B cell (primary cell): ENCODE results near the gene NHLRC3. TPM values are rescaled to one million over a fixed set of nuclear protein-coding genes. Genes with fewer than 3 reads are reported as not detected.
A peak's percentile ranks its signal among the peaks of the same experiment; 100 is the strongest.

Experiments
- ATAC-seq: fragments of 200-7000 bp; cut with Tn5 transposase; one replicate; pipeline ENCODE4 v1.10.0; 2021; ENCODE audit warnings: low read depth, mild to moderate bottlenecking, moderate number of reproducible peaks, moderate library complexity
- CTCF ChIA-PET: fragments of 350-600 bp; sonication (Branson Sonifier 250); formaldehyde crosslinking; loops from one replicate; lab custom pipeline; 2021; ENCODE audit warnings: antibody characterized with exemption, inconsistent platforms; lab: Charles Lee
- POLR2A ChIA-PET: fragments of 350-600 bp; sonication (Branson Sonifier 250); formaldehyde crosslinking; loops from one replicate; lab custom pipeline; 2021; ENCODE audit warnings: antibody characterized with exemption; lab: Charles Lee
- DNase-seq: peaks from one replicate; pipeline ENCODE4 v3.0.0; 2013
- H2AFZ ChIP-seq: 2 replicates; pipeline ENCODE4 v1.6.1; 2012; ENCODE audit warnings: mild to moderate bottlenecking, low read depth, low read length; ENCODE audit not compliant: insufficient read depth, poor library complexity, severe bottlenecking
- H3K27ac ChIP-seq, 2 donors: 1 replicate in 1 of 2; 2 replicates in 1 of 2; pipeline ENCODE4 v1.5.1; 2012 to 2013; ENCODE audit warnings: low read length in 2 of 2, mild to moderate bottlenecking in 2 of 2, moderate library complexity in 1 of 2
- H3K27me3 ChIP-seq, 4 experiments: fragments of 200-600 bp in 1 of 4; sonication (generic) in 1 of 4; replicated peaks in 1 of 4; 1 replicate in 2 of 4; 2 replicates in 2 of 4; pipeline versions ENCODE4 v1.6.1 to v1.7.0; 2013 to 2016; ENCODE audit warnings: low read length in 3 of 4, mild to moderate bottlenecking in 2 of 4, mixed read lengths in 1 of 4, moderate library complexity in 1 of 4; ENCODE audit not compliant: insufficient read depth in 4 of 4, control insufficient read depth in 3 of 4; ENCODE audit errors: control extremely low read depth in 1 of 4
- H3K36me3 ChIP-seq, 2 experiments: replicated peaks in 1 of 2; 1 replicate in 1 of 2; 2 replicates in 1 of 2; pipeline versions ENCODE4 v1.6.1 to v1.7.1; 2013; ENCODE audit warnings: low read length in 1 of 2; ENCODE audit not compliant: insufficient read depth in 2 of 2, control insufficient read depth in 1 of 2; ENCODE audit errors: control extremely low read depth in 1 of 2, extremely low read depth in 1 of 2
- H3K4me1 ChIP-seq, 2 donors: fragments of 200-600 bp in 1 of 2; sonication (generic) in 1 of 2; 1 replicate in 1 of 2; 2 replicates in 1 of 2; pipeline versions ENCODE4 v1.5.1 to v1.6.1; 2013 to 2017; ENCODE audit warnings: low read length in 2 of 2; ENCODE audit not compliant: control insufficient read depth in 2 of 2, insufficient read depth in 2 of 2
- H3K4me2 ChIP-seq: replicated peaks from 2 replicates; pipeline ENCODE3; 2012; ENCODE audit warnings: mild to moderate bottlenecking, low read depth, low read length; ENCODE audit not compliant: poor library complexity, severe bottlenecking
- H3K4me3 ChIP-seq, 5 experiments: fragments of 200-600 bp in 1 of 5; sonication (generic) in 1 of 5; 1 replicate in 3 of 5; 2 replicates in 2 of 5; pipeline versions ENCODE4 v1.5.1 to v1.7.0; 2011 to 2016; ENCODE audit warnings: low read length in 4 of 5, mild to moderate bottlenecking in 4 of 5, low read depth in 2 of 5, control low read depth in 1 of 5, moderate library complexity in 1 of 5; ENCODE audit not compliant: insufficient read depth in 1 of 5; ENCODE audit errors: control extremely low read depth in 1 of 5, extremely low read depth in 1 of 5
- H3K79me2 ChIP-seq: fragments of 200-600 bp; sonication (generic); one replicate; pipeline ENCODE4 v1.6.0; 2016; ENCODE audit warnings: low read length; ENCODE audit not compliant: control insufficient read depth, insufficient read depth
- H3K9ac ChIP-seq: fragments of 200-600 bp; sonication (generic); 2 replicates; pipeline ENCODE4 v1.6.1; 2017; ENCODE audit warnings: mild to moderate bottlenecking, low read length, moderate library complexity
- H3K9me3 ChIP-seq, 3 donors: one replicate each; pipeline versions ENCODE4 v1.6.1 to v1.7.1; 2013; ENCODE audit warnings: low read length in 2 of 3; ENCODE audit not compliant: control insufficient read depth in 2 of 3, insufficient read depth in 1 of 3; ENCODE audit errors: control extremely low read depth in 1 of 3
- H4K20me1 ChIP-seq: 2 replicates; pipeline ENCODE4 v1.6.0; 2012; ENCODE audit warnings: mild to moderate bottlenecking, low read length; ENCODE audit not compliant: insufficient read depth, control insufficient read depth, poor library complexity, severe bottlenecking
- H3K27ac Mint-ChIP-seq: one replicate; pipeline ENCODE4 v1.8.0; 2021; ENCODE audit warnings: mixed read lengths
- H3K27me3 Mint-ChIP-seq: one replicate; pipeline ENCODE4 v1.8.0; 2021; ENCODE audit warnings: mixed read lengths
- H3K4me1 Mint-ChIP-seq: one replicate; pipeline ENCODE4 v1.8.0; 2021; ENCODE audit warnings: mixed read lengths
- H3K4me3 Mint-ChIP-seq: one replicate; pipeline ENCODE4 v1.8.0; 2021; ENCODE audit warnings: mixed read lengths
- H3K9me3 Mint-ChIP-seq: one replicate; pipeline ENCODE4 v1.8.0; 2022; ENCODE audit warnings: mixed read lengths; ENCODE audit not compliant: insufficient read depth
- CTCF ChIP-seq: fragments of 200-600 bp; IDR thresholded peaks from one replicate; pipeline ENCODE4 v1.8.0; 2022; ENCODE audit warnings: antibody characterized with exemption, mild to moderate bottlenecking
- EZH2 ChIP-seq: IDR thresholded peaks from 2 replicates; pipeline ENCODE4 v1.6.1; 2012; ENCODE audit warnings: borderline replicate concordance, low read depth, mild to moderate bottlenecking, moderate library complexity, low read length; ENCODE audit not compliant: insufficient read depth, poor library complexity, severe bottlenecking
- WGBS: methylation state at CpG from one replicate; pipeline ENCODE4 v1.1.5; 2013; ENCODE audit warnings: missing lambda C conversion rate; ENCODE audit not compliant: insufficient coverage; 5-methylcytosine and 5-hydroxymethylcytosine counted together
- intact Hi-C: fragments of 100-400 bp; cut with micrococcal nuclease; formaldehyde crosslinking; loops from one replicate; pipeline ENCODE4 v1.10.0; 2022
- polyA plus RNA-seq: library from polyadenylated mRNA; depleted of rRNA; stranded (reverse); fragments of >200 nt; gene quantifications from 2 replicates; pipeline ENCODE4 v1.2.3, GENCODE V29; 2012
- total RNA-seq, 2 donors: library from RNA; stranded (reverse); fragments of 120-200 nt in 1 of 2; gene quantifications; 1 replicate in 1 of 2; 2 replicates in 1 of 2; pipeline versions ENCODE4 v1.2.3 to v1.2.4, GENCODE V29; 2013 to 2022

NHLRC3 gene
- total and polyA plus RNA-seq, 2 donors (not counting 1 experiment from before 2014, with no cell fraction given), result 11.7 to 38.8 TPM

- H3K4me1 Mint-ChIP-seq, result peaks cover 40% of the 10 kb centered on the region
- no peak overlapping the region for H3K27ac Mint-ChIP-seq
These were observed 6.1 kb upstream of the NHLRC3 start for GRCh38 chr13:39032150-39032549.

GRCh38 chr13:39034085-39034484, 4.2 kb upstream of the NHLRC3 start:
- intact Hi-C loops, result loop anchor here (10.0 kb wide), 2 partner anchors 1551 to 1741 kb away; partner anchors contain the start of gene MRPS31
- Mint-ChIP-seq H3K9me3 (no peaks in the 10 kb centered on the region), H3K4me1 (peaks cover 50% of the 10 kb centered on the region), H3K27me3 (no peaks in the 10 kb centered on the region), H3K4me3 (no peak overlapping the region), H3K27ac (no peak overlapping the region)
- ChIA-PET POLR2A (no interaction called here), CTCF (no interaction called here)
- ATAC-seq (no peak), DNase-seq (no peak)
- H3K36me3 ChIP-seq, result peaks cover 0 to 6% of the 10 kb centered on the region in 2 experiments
- H3K4me3 ChIP-seq, result no peak overlapping the region
- peak overlapping the region in 1 of 2 donors; percentile 11 for H3K27ac ChIP-seq
- H4K20me1 ChIP-seq, result peaks cover 39% of the 10 kb centered on the region
- H3K4me2 ChIP-seq, result no peak overlapping the region
- TF ChIP-seq CTCF (no peak), EZH2 (no peak)
- peaks cover 26 to 31% of the 10 kb centered on the region in 2 donors for H3K4me1 ChIP-seq
- H3K27me3 ChIP-seq, result no peaks in the 10 kb centered on the region
- H3K9me3 ChIP-seq, result no peaks in the 10 kb centered on the region
- peaks cover 57% of the 10 kb centered on the region for H3K79me2 ChIP-seq
- no peak overlapping the region for H2AFZ ChIP-seq
- 100% methylated on average over 1 of the region's 1 CpG for WGBS
- H3K9ac ChIP-seq, result no peak overlapping the region

More at GRCh38 chr13:39032150-39032549, 6.1 kb upstream of the NHLRC3 start:
- DNase-seq (no peak), ATAC-seq (no peak)
- ChIA-PET CTCF (no interaction called here), POLR2A (no interaction called here)
- H3K79me2 ChIP-seq, result peaks cover 46% of the 10 kb centered on the region
- H3K27me3 Mint-ChIP-seq, result no peaks in the 10 kb centered on the region
- peaks cover 39% of the 10 kb centered on the region for H4K20me1 ChIP-seq
- H3K4me1 ChIP-seq, result peaks cover 19 to 29% of the 10 kb centered on the region in 2 donors
- H3K4me2 ChIP-seq, result no peak overlapping the region
- H3K36me3 ChIP-seq, result peaks cover 0 to 23% of the 10 kb centered on the region in 2 experiments
- no peaks in the 10 kb centered on the region for H3K9me3 Mint-ChIP-seq
- no peaks in the 10 kb centered on the region for H3K9me3 ChIP-seq
- intact Hi-C loops, result loop anchor here (10.0 kb wide), 2 partner anchors 1553 to 1743 kb away; partner anchors contain the start of gene MRPS31
- no peak overlapping the region for H2AFZ ChIP-seq
- no peak overlapping the region for H3K4me3 Mint-ChIP-seq
- no peak overlapping the region for H3K4me3 ChIP-seq
- no peak overlapping the region for H3K27ac ChIP-seq
- no CpG with 5 or more reads among the region's 1 CpG for WGBS
- no peak overlapping the region for H3K9ac ChIP-seq
- no peaks in the 10 kb centered on the region for H3K27me3 ChIP-seq
- TF ChIP-seq CTCF (no peak), EZH2 (no peak)
